GM12891 (cell line): Measurements from ENCODE around the gene C3orf33.

Experiments
- POLR2A ChIP-seq: IDR thresholded peaks from 2 replicates; pipeline ENCODE4 v1.6.1; 2011; ENCODE audit warnings: low read depth, low read length, control low read depth
- POLR2AphosphoS5 ChIP-seq: IDR thresholded peaks from 2 replicates; pipeline ENCODE4 v1.6.1; 2011; ENCODE audit warnings: low read depth, low read length, control low read depth
- SPI1 ChIP-seq: IDR thresholded peaks from 2 replicates; pipeline ENCODE4 v1.6.1; 2011; ENCODE audit warnings: low read depth, low read length, control low read depth

DNA sequence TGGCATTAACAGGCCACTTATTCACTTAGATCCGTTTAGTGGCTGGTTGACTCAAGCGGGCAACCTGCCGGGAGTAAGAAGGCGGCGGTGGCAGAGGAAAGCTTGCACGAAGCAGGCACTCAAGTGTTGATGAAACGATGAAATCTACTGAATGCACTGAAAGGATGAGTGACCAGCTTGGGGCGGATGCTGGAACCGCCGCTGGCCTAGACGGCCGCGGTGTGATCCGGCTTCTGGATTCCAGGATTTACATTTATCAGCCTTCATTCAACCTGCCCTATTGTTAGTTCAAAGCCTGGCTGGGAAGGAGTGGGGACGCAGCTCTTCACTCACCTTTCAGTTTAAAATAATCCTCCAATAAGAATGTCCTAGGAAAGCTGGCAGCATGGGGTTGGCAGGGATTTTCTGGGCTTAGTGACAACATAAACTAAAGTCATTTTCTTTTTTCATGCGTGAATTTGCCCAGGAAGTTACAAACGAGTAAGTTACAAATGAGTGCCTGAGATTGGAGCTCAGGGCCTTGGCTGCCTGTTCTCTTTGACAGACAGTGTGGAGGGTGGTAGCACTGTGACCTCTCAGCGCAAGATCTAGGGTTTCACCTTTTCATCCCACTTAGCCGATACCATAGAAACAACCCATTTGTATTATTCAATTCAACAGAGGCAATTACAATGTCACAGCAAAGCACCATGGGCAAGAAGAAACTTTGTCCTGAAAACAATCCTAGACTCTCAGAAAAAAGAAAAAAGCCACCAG lies 60.1 kb downstream of the C3orf33 start:
- TF ChIP-seq POLR2AphosphoS5 (no peak), POLR2A (no peak), SPI1 (no peak)
